ENCODE results near the gene RHOXF2.

Gene RHOXF2

GRCh38 chrX:120205816-120206753 lies 47.7 kb downstream of the RHOXF2 start:
- no peaks in the 10 kb centered on the region for H3K9me3 ChIP-seq (replicated peaks; ENCODE audit: low read length)
- no peaks in the 10 kb centered on the region for H3K4me1 ChIP-seq (ENCODE audit: control insufficient read depth, insufficient read depth, low read length)
- no peak overlapping the region for H3K4me2 ChIP-seq (ENCODE audit: low read length)
- H3K27me3 ChIP-seq (ENCODE audit: control insufficient read depth, insufficient read depth, low read length): peaks cover 25% of the 10 kb centered on the region
- H3K4me3 ChIP-seq (ENCODE audit: low read length): no peak overlapping the region
- H3K36me3 ChIP-seq (ENCODE audit: insufficient read depth, low read length): no peaks in the 10 kb centered on the region
- no peak overlapping the region for H3K9ac ChIP-seq (ENCODE audit: low read depth, low read length)

GRCh38 chrX:120207009-120207605 lies 48.7 kb downstream of the RHOXF2 start:
- Histone ChIP-seq H3K4me2 (ENCODE audit: low read length) (no peak overlapping the region), H3K36me3 (ENCODE audit: insufficient read depth, low read length) (no peaks in the 10 kb centered on the region), H3K4me3 (ENCODE audit: low read length) (no peak overlapping the region), H3K4me1 (ENCODE audit: control insufficient read depth, insufficient read depth, low read length) (no peaks in the 10 kb centered on the region), H3K27me3 (ENCODE audit: control insufficient read depth, insufficient read depth, low read length) (peaks cover 23% of the 10 kb centered on the region), H3K9ac (ENCODE audit: low read depth, low read length) (no peak overlapping the region), H3K9me3 (replicated peaks; ENCODE audit: low read length) (no peaks in the 10 kb centered on the region)

- Histone ChIP-seq H3K9me3 (replicated peaks; ENCODE audit: low read length) (no peaks in the 10 kb centered on the region), H3K9ac (ENCODE audit: low read depth, low read length) (no peak overlapping the region), H3K4me2 (ENCODE audit: low read length) (no peak overlapping the region), H3K36me3 (ENCODE audit: insufficient read depth, low read length) (no peaks in the 10 kb centered on the region), H3K27me3 (ENCODE audit: control insufficient read depth, insufficient read depth, low read length) (no peaks in the 10 kb centered on the region), H3K4me3 (ENCODE audit: low read length) (no peak overlapping the region), H3K4me1 (ENCODE audit: control insufficient read depth, insufficient read depth, low read length) (no peaks in the 10 kb centered on the region)
These were observed 55.2 kb downstream of the RHOXF2 start for GRCh38 chrX:120213438-120214265.
